ENCODE data around the gene BDH1.

DNA sequence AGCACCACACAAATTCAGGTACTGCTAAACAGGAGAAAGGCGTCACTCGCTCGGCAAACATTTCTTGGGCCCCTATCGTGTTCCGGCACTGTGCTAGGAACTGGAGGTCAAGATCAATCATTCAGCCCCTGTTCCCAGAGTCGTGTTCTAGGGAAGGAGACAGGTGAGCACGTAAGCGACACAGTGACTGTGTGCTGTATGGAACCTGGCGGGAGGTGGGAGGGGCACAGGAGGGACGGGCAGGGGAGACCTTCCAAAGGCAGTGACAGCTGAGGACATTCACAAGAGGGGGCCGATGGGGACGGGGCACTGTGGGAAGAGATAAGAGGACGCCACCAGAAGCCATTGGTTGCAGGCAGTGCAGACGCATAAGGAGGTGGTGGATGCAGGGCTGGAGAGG, 32.2 kb downstream of the BDH1 start:
- TF ChIP-seq, protein P1, sequence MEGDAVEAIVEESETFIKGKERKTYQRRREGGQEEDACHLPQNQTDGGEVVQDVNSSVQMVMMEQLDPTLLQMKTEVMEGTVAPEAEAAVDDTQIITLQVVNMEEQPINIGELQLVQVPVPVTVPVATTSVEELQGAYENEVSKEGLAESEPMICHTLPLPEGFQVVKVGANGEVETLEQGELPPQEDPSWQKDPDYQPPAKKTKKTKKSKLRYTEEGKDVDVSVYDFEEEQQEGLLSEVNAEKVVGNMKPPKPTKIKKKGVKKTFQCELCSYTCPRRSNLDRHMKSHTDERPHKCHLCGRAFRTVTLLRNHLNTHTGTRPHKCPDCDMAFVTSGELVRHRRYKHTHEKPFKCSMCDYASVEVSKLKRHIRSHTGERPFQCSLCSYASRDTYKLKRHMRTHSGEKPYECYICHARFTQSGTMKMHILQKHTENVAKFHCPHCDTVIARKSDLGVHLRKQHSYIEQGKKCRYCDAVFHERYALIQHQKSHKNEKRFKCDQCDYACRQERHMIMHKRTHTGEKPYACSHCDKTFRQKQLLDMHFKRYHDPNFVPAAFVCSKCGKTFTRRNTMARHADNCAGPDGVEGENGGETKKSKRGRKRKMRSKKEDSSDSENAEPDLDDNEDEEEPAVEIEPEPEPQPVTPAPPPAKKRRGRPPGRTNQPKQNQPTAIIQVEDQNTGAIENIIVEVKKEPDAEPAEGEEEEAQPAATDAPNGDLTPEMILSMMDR (IDR thresholded peaks at IDR 0.05; ENCODE audit: borderline replicate concordance, extremely low read depth, low read length, poor library complexity, severe bottlenecking) = no peak
- TF ChIP-seq EZH2 (IDR thresholded peaks at IDR 0.05; ENCODE audit: borderline replicate concordance, low read depth, low read length, severe bottlenecking) = no peak

All from DND-41 (cell line).